GM12878 (cell line): ENCODE results near the gene CLASRP.
A peak's percentile ranks its signal among the peaks of the same experiment; 100 is the strongest.

ENCODE experiments used
- CEBPB ChIP-seq, 2 experiments: fragments of 150-350 bp in 1 of 2; IDR thresholded peaks; 2 replicates each; pipeline ENCODE4 v1.6.1; 2012 to 2014; ENCODE audit warnings: low read depth in 2 of 2, low read length in 2 of 2, borderline replicate concordance in 1 of 2, inconsistent platforms in 1 of 2
- GABPA ChIP-seq: IDR thresholded peaks from 2 replicates; pipeline ENCODE4 v1.6.1; 2014; ENCODE audit warnings: antibody characterized with exemption, low read depth, mild to moderate bottlenecking, inconsistent platforms
- POLR2AphosphoS5 ChIP-seq: IDR thresholded peaks from 2 replicates; pipeline ENCODE4 v1.6.1; 2011; ENCODE audit warnings: mild to moderate bottlenecking, low read length, inconsistent platforms
- RAD51 ChIP-seq: fragments of 450-650 bp; IDR thresholded peaks from 2 replicates; pipeline ENCODE4 v1.6.1; 2016; ENCODE audit warnings: moderate library complexity, mild to moderate bottlenecking, inconsistent platforms
- SUZ12 ChIP-seq: fragments of 200-600 bp; sonication (generic); IDR thresholded peaks from one replicate; pipeline ENCODE4 v1.6.1; 2018; ENCODE audit warnings: antibody characterized with exemption, mild to moderate bottlenecking; ENCODE audit not compliant: unreplicated experiment
- TBL1XR1 ChIP-seq: IDR thresholded peaks from 2 replicates; pipeline ENCODE4 v1.6.1; 2012; ENCODE audit warnings: low read depth, low read length, improper control_type of control experiment
- YY1 ChIP-seq: IDR thresholded peaks from 2 replicates; pipeline ENCODE4 v1.6.1; 2011; ENCODE audit warnings: low read depth, mild to moderate bottlenecking, low read length

- TF ChIP-seq POLR2AphosphoS5, result peak; percentile 20; the same call in 1 of the 2 replicates
- TF ChIP-seq CEBPB (IDR thresholded peaks at IDR 0.05; ENCODE audit: borderline replicate concordance in 1 of 2, low read depth in 2 of 2, low read length in 2 of 2), result no peak
- TF ChIP-seq TBL1XR1, result no peak
- no peak for TF ChIP-seq RAD51
- no peak for TF ChIP-seq GABPA
- no peak for TF ChIP-seq SUZ12
- no peak for TF ChIP-seq YY1
Observed at GRCh38 chr19:45071545-45071938, 32.7 kb downstream of the CLASRP start.
